Measurements from ENCODE around the gene SRGAP3. TPM values are rescaled to one million over a fixed set of nuclear protein-coding genes. Genes with fewer than 3 reads are reported as not detected.

SRGAP3 gene
- total and polyA plus RNA-seq, 3 experiments from 2014 or later, result 0.84 to 2.1 (median 1.1) TPM

GRCh38 chr3:9208605-9209152 lies 40.8 kb downstream of the SRGAP3 start:
- Mint-ChIP-seq H3K27me3 (peaks cover 3 to 6% of the 10 kb centered on the region in 2 donors), H3K4me1 (no peaks in the 10 kb centered on the region), H3K4me3 (no peak overlapping the region), H3K9me3 (no peaks in the 10 kb centered on the region), H3K36me3 (no peaks in the 10 kb centered on the region), H3K27ac (no peak overlapping the region)
- ChIA-PET CTCF (no interaction called here), POLR2A (no interaction called here)
- no peak overlapping the region for H3K27ac ChIP-seq (ENCODE audit: low read depth, low read length)
- H3K36me3 ChIP-seq (ENCODE audit: insufficient read depth, low read length), result no peaks in the 10 kb centered on the region
- DNase-seq, result no peak
- H3K9me3 ChIP-seq (ENCODE audit: low read length), result no peaks in the 10 kb centered on the region
- H3K4me3 ChIP-seq (ENCODE audit: low read length), result no peak overlapping the region
- H3K27me3 ChIP-seq (ENCODE audit: insufficient read depth, low read length, poor library complexity, severe bottlenecking), result no peaks in the 10 kb centered on the region
- H3K4me1 ChIP-seq (ENCODE audit: insufficient read depth, low read length), result no peaks in the 10 kb centered on the region

- Histone ChIP-seq H3K4me1 (ENCODE audit: insufficient read depth, low read length) (no peaks in the 10 kb centered on the region), H3K27me3 (ENCODE audit: insufficient read depth, low read length, poor library complexity, severe bottlenecking) (no peaks in the 10 kb centered on the region), H3K4me3 (ENCODE audit: low read length) (no peak overlapping the region), H3K27ac (ENCODE audit: low read depth, low read length) (no peak overlapping the region), H3K9me3 (ENCODE audit: low read length) (no peaks in the 10 kb centered on the region), H3K36me3 (ENCODE audit: insufficient read depth, low read length) (no peaks in the 10 kb centered on the region)
- DNase-seq, result no peak
- no peaks in the 10 kb centered on the region for H3K4me1 Mint-ChIP-seq
- no peak overlapping the region for H3K27ac Mint-ChIP-seq
- no peaks in the 10 kb centered on the region for H3K36me3 Mint-ChIP-seq
- POLR2A ChIA-PET, result no interaction called here
- peaks cover 1 to 10% of the 10 kb centered on the region in 2 donors for H3K27me3 Mint-ChIP-seq
- H3K4me3 Mint-ChIP-seq, result no peak overlapping the region
- H3K9me3 Mint-ChIP-seq, result no peaks in the 10 kb centered on the region
- CTCF ChIA-PET, result no interaction called here
Observed at GRCh38 chr3:9207116-9207763, 42.2 kb downstream of the SRGAP3 start.

DNA sequence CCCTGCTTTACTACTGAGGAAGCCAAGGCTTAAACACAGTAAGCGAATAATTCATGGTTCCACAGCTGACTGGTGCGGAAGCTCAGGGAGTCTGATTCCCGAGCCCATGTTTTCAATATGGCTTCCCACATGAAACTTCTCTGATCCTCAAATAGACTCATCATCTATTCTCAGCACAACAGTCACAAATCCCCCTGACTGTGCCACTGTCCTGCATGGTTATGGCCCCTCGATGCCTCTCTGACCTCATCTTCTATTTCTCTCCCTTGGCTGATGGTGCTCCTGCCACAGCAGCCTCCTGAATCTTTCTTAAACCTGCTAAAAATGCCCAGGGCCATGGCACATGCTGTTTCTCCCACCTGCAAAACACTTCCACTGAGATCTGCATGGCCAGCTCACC lies 43.2 kb downstream of the SRGAP3 start:
- ChIA-PET POLR2A (no interaction called here), CTCF (no interaction called here)
- H3K36me3 ChIP-seq (ENCODE audit: insufficient read depth, low read length), result no peaks in the 10 kb centered on the region
- DNase-seq, result no peak
- no peaks in the 10 kb centered on the region for H3K4me1 ChIP-seq (ENCODE audit: insufficient read depth, low read length)
- no peak overlapping the region for H3K4me3 ChIP-seq (ENCODE audit: low read length)
- H3K36me3 Mint-ChIP-seq, result no peaks in the 10 kb centered on the region
- H3K27ac ChIP-seq (ENCODE audit: low read depth, low read length), result no peak overlapping the region
- no peaks in the 10 kb centered on the region for H3K9me3 Mint-ChIP-seq
- peaks cover 1 to 10% of the 10 kb centered on the region in 2 donors for H3K27me3 Mint-ChIP-seq
- H3K9me3 ChIP-seq (ENCODE audit: low read length), result no peaks in the 10 kb centered on the region
- H3K27ac Mint-ChIP-seq, result no peak overlapping the region
- no peak overlapping the region for H3K4me3 Mint-ChIP-seq
- no peaks in the 10 kb centered on the region for H3K4me1 Mint-ChIP-seq
- no peaks in the 10 kb centered on the region for H3K27me3 ChIP-seq (ENCODE audit: insufficient read depth, low read length, poor library complexity, severe bottlenecking)

DNA sequence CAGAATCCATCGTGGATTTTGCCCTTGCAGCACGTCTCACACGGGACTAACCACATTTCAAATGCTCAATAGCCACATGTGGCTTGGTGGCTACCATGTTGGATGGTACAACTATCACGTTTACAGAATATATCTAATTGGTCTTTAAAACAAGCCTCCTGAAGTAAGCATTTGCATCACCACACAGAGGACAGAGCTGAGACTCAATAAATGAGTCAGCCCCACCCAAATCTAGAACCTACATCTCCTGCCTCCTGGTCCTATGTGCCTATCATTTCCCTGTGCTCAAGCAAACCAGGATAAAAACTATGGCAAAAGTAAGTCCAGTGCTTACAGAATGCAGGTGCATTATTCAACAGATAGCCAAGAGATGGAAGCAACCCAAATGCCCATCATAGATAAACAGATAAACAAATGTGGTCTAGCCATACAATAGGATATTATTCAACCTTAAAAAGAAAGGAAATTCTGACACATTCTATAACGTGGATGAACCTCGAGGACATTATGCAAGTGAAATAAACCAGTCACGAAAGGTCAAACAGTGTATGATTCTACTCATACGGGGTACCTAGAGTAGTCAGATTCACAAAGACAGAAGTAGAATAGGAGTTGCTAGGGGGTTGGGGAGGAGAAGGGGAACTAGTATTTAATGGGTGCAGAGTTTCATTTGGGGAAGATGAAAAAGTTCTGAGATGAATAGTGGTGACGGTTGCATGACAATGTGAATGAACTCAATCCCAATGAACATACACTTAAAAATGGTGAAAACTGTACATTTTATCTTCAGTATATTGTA lies 43.9 kb downstream of the SRGAP3 start:
- H3K9me3 Mint-ChIP-seq, result no peaks in the 10 kb centered on the region
- ChIA-PET CTCF (no interaction called here), POLR2A (no interaction called here)
- no peaks in the 10 kb centered on the region for H3K4me1 Mint-ChIP-seq
- Histone ChIP-seq H3K36me3 (ENCODE audit: insufficient read depth, low read length) (no peaks in the 10 kb centered on the region), H3K9me3 (ENCODE audit: low read length) (no peaks in the 10 kb centered on the region), H3K27me3 (ENCODE audit: insufficient read depth, low read length, poor library complexity, severe bottlenecking) (no peaks in the 10 kb centered on the region), H3K4me1 (ENCODE audit: insufficient read depth, low read length) (no peaks in the 10 kb centered on the region), H3K27ac (ENCODE audit: low read depth, low read length) (no peak overlapping the region), H3K4me3 (ENCODE audit: low read length) (no peak overlapping the region)
- no peak for DNase-seq
- no peak overlapping the region for H3K27ac Mint-ChIP-seq
- H3K27me3 Mint-ChIP-seq, result peaks cover 1 to 10% of the 10 kb centered on the region in 2 donors
- no peaks in the 10 kb centered on the region for H3K36me3 Mint-ChIP-seq
- H3K4me3 Mint-ChIP-seq, result no peak overlapping the region

DNA sequence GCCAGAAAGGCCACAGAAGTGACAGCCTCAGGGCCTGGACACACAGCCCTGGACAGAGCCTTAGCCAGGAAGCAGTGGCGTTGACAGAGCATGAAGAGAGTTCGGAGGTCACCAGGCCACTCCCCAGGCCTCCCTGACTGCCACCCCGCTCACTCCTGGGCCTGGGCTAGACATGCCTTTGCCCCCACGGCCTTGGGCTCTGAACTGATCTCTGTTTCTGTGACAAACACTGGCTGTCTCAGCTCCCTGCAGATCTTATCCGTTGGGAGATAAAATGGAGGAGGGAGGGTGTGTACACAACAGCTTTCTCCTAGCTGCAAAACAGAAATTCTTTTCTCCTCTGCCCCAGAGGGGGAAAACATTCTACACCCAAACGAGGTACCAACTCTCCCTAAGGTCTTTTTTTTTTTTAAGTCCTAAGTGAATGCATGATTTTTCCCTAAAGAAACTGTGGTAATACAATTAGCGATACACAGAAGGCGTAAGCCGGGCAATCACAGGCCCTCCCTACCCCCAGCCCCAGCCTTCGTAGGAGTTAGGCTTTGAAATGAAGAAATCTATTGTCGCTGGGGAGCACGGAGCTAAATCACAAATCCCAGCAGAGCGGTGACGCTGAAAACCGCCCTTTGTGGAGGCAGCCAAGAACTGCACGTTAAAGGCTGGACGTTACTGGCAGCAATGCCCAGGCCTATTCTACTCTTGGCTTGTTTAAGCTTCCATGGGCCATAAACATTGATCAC lies 45.0 kb downstream of the SRGAP3 start:
- no peak overlapping the region for H3K27ac Mint-ChIP-seq
- DNase-seq, result no peak
- Histone ChIP-seq H3K4me3 (ENCODE audit: low read length) (no peak overlapping the region), H3K4me1 (ENCODE audit: insufficient read depth, low read length) (no peaks in the 10 kb centered on the region), H3K36me3 (ENCODE audit: insufficient read depth, low read length) (no peaks in the 10 kb centered on the region), H3K27ac (ENCODE audit: low read depth, low read length) (no peak overlapping the region), H3K27me3 (ENCODE audit: insufficient read depth, low read length, poor library complexity, severe bottlenecking) (no peaks in the 10 kb centered on the region), H3K9me3 (ENCODE audit: low read length) (no peaks in the 10 kb centered on the region)
- no peaks in the 10 kb centered on the region for H3K36me3 Mint-ChIP-seq
- no peaks in the 10 kb centered on the region for H3K9me3 Mint-ChIP-seq
- no peak overlapping the region for H3K4me3 Mint-ChIP-seq
- H3K4me1 Mint-ChIP-seq, result no peaks in the 10 kb centered on the region
- ChIA-PET CTCF (no interaction called here), POLR2A (no interaction called here)
- H3K27me3 Mint-ChIP-seq, result peaks cover 1 to 10% of the 10 kb centered on the region in 2 donors

- peaks cover 1 to 10% of the 10 kb centered on the region in 2 donors for H3K27me3 Mint-ChIP-seq
- no peaks in the 10 kb centered on the region for H3K27me3 ChIP-seq (ENCODE audit: insufficient read depth, low read length, poor library complexity, severe bottlenecking)
- H3K4me3 Mint-ChIP-seq, result no peak overlapping the region
- no peak overlapping the region for H3K27ac Mint-ChIP-seq
- ChIA-PET POLR2A (no interaction called here), CTCF (no interaction called here)
- H3K4me3 ChIP-seq (ENCODE audit: low read length), result no peak overlapping the region
- H3K4me1 ChIP-seq (ENCODE audit: insufficient read depth, low read length), result no peaks in the 10 kb centered on the region
- H3K36me3 ChIP-seq (ENCODE audit: insufficient read depth, low read length), result no peaks in the 10 kb centered on the region
- no peak overlapping the region for H3K27ac ChIP-seq (ENCODE audit: low read depth, low read length)
- H3K36me3 Mint-ChIP-seq, result no peaks in the 10 kb centered on the region
- H3K4me1 Mint-ChIP-seq, result no peaks in the 10 kb centered on the region
- DNase-seq, result no peak
- H3K9me3 Mint-ChIP-seq, result no peaks in the 10 kb centered on the region
- no peaks in the 10 kb centered on the region for H3K9me3 ChIP-seq (ENCODE audit: low read length)
Observed at GRCh38 chr3:9203317-9203716, 46.1 kb downstream of the SRGAP3 start.

DNA sequence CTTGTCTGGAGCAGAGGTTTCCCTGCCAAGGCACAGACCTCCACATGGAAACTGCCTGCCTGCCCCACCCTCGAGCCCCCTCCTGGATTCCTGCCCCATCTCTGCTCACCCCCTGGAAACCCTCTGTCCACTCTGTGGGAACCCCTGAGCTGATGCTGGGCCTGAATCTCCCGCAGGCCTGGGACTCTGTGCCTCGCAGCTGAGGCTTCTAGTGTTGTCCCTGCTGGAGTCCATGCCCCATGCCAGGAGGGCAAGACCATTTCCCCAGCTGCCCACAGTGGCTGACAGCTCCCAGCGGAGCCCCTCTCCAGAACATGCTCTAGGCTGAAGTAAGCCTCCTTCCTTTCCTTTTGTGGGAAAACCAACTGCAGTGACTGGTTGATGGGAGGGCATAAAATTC lies 46.9 kb downstream of the SRGAP3 start:
- Histone ChIP-seq H3K27me3 (ENCODE audit: insufficient read depth, low read length, poor library complexity, severe bottlenecking) (no peaks in the 10 kb centered on the region), H3K27ac (ENCODE audit: low read depth, low read length) (no peak overlapping the region), H3K4me3 (ENCODE audit: low read length) (no peak overlapping the region), H3K4me1 (ENCODE audit: insufficient read depth, low read length) (no peaks in the 10 kb centered on the region), H3K36me3 (ENCODE audit: insufficient read depth, low read length) (no peaks in the 10 kb centered on the region), H3K9me3 (ENCODE audit: low read length) (no peaks in the 10 kb centered on the region)
- Mint-ChIP-seq H3K27ac (no peak overlapping the region), H3K27me3 (peaks cover 1 to 10% of the 10 kb centered on the region in 2 donors), H3K4me3 (no peak overlapping the region), H3K4me1 (no peaks in the 10 kb centered on the region), H3K9me3 (no peaks in the 10 kb centered on the region), H3K36me3 (no peaks in the 10 kb centered on the region)
- CTCF ChIA-PET, result no interaction called here
- no peak for DNase-seq
- POLR2A ChIA-PET, result no interaction called here

DNA sequence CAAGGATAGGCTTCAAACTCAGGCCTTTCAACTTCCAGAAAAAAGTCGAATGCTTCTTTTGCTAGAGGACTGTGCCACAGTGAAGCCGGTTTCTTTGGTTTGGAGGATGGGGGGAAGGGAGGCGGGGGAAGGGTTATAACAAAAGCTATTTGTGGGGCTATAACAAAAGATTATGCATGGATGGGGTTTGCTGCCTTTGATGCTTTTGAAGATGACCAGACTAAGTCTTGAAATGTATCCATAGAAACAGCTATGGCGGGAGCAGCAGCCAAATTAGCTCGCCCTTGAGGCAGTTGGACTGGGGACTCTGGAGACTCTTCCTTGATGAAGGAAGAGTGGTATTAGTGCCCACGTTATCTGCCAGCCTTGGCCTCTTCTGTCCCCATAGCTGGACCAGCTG lies 47.5 kb downstream of the SRGAP3 start:
- no peaks in the 10 kb centered on the region for H3K36me3 Mint-ChIP-seq
- POLR2A ChIA-PET, result no interaction called here
- no peaks in the 10 kb centered on the region for H3K9me3 ChIP-seq (ENCODE audit: low read length)
- no peak overlapping the region for H3K4me3 ChIP-seq (ENCODE audit: low read length)
- no peak overlapping the region for H3K27ac ChIP-seq (ENCODE audit: low read depth, low read length)
- no peaks in the 10 kb centered on the region for H3K4me1 ChIP-seq (ENCODE audit: insufficient read depth, low read length)
- H3K4me1 Mint-ChIP-seq, result no peaks in the 10 kb centered on the region
- H3K27ac Mint-ChIP-seq, result no peak overlapping the region
- H3K27me3 ChIP-seq (ENCODE audit: insufficient read depth, low read length, poor library complexity, severe bottlenecking), result no peaks in the 10 kb centered on the region
- CTCF ChIA-PET, result no interaction called here
- H3K9me3 Mint-ChIP-seq, result no peaks in the 10 kb centered on the region
- no peak for DNase-seq
- H3K4me3 Mint-ChIP-seq, result no peak overlapping the region
- peaks cover 1 to 10% of the 10 kb centered on the region in 2 donors for H3K27me3 Mint-ChIP-seq
- H3K36me3 ChIP-seq (ENCODE audit: insufficient read depth, low read length), result no peaks in the 10 kb centered on the region

All from CD8-positive, alpha-beta memory T cell (primary cell).